ENCODE results near the gene SUSD2. TPM values are rescaled to one million over a fixed set of nuclear protein-coding genes. Genes with fewer than 3 reads are reported as not detected.

SUSD2 gene
- total RNA-seq, 1 experiment from 2014 or later, result 2.5 TPM

DNA sequence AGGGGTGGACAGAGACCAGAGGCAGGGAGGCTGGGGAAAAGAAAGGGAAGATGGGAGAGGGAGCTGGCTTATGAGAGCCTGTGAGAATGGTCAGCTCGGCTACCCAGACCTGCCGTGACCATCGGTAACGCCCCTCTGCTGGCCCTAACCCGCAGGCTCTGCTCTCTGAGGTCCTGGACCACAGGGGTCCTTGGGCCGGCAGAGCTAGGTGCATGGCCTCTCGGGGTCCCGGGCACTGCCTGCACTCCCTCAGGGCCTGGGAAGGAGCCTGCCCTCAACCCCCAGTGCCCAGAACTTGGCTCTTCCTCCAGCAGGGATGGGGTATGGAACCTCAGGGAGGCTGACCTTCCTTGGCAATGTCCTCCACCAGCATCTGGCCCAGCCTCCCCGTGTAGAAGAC lies 50.4 kb downstream of the SUSD2 start:
- H3K9me3 Mint-ChIP-seq (ENCODE audit: low read depth, unreplicated experiment), result no peaks in the 10 kb centered on the region
- intact Hi-C loops (cut with micrococcal nuclease; ENCODE audit: unreplicated experiment), result no loop called here
- H3K27me3 Mint-ChIP-seq (ENCODE audit: unreplicated experiment), result no peaks in the 10 kb centered on the region
- CTCF ChIA-PET, result interaction anchor here (1.6 to 2.1 kb wide), 2 partner anchors 16 to 42 kb away, joined by 5 to 21 read pairs; no protein-coding TSS in a partner anchor
- no peaks in the 10 kb centered on the region for H3K4me1 Mint-ChIP-seq (ENCODE audit: low read depth, unreplicated experiment)
- no peaks in the 10 kb centered on the region for H3K36me3 Mint-ChIP-seq (ENCODE audit: insufficient read depth, unreplicated experiment)
- no peak overlapping the region for H3K4me3 Mint-ChIP-seq (ENCODE audit: low read depth, unreplicated experiment)
- DNase-seq, result no peak
- BruUV-seq (replicated peaks), result no TSS peak
- TF ChIP-seq, protein P1, sequence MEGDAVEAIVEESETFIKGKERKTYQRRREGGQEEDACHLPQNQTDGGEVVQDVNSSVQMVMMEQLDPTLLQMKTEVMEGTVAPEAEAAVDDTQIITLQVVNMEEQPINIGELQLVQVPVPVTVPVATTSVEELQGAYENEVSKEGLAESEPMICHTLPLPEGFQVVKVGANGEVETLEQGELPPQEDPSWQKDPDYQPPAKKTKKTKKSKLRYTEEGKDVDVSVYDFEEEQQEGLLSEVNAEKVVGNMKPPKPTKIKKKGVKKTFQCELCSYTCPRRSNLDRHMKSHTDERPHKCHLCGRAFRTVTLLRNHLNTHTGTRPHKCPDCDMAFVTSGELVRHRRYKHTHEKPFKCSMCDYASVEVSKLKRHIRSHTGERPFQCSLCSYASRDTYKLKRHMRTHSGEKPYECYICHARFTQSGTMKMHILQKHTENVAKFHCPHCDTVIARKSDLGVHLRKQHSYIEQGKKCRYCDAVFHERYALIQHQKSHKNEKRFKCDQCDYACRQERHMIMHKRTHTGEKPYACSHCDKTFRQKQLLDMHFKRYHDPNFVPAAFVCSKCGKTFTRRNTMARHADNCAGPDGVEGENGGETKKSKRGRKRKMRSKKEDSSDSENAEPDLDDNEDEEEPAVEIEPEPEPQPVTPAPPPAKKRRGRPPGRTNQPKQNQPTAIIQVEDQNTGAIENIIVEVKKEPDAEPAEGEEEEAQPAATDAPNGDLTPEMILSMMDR (IDR thresholded peaks at IDR 0.05; ENCODE audit: unreplicated experiment), result no peak
- H3K27ac Mint-ChIP-seq (ENCODE audit: unreplicated experiment), result no peak overlapping the region

DNA sequence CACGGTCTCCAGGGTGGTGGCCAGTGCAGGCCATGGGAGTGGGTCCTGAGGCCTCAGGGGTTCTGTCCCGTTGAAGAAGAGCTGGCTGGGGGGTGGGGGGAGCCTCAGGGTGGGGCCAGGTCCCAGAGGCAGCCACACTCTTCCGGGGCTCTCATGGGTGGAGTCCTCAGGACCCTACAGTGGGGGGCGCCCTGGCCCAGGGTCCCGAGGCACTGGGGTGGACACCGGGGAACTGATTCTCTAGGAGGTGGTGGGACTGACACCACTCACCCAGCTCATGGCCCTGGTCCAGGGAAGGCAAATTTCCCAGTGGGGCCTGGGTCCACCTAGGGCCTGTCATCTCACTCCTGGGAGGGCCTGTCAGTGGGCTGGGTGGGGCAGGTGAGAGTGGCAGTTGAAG lies 50.8 kb downstream of the SUSD2 start:
- CTCF ChIA-PET, result interaction anchor here (1.6 kb wide), 1 partner anchor 15 kb away, joined by 5 read pairs; no protein-coding TSS in a partner anchor
- H3K36me3 Mint-ChIP-seq (ENCODE audit: insufficient read depth, unreplicated experiment), result no peaks in the 10 kb centered on the region
- no peak overlapping the region for H3K4me3 Mint-ChIP-seq (ENCODE audit: low read depth, unreplicated experiment)
- no peaks in the 10 kb centered on the region for H3K27me3 Mint-ChIP-seq (ENCODE audit: unreplicated experiment)
- no TSS peak for BruUV-seq (replicated peaks)
- no peaks in the 10 kb centered on the region for H3K4me1 Mint-ChIP-seq (ENCODE audit: low read depth, unreplicated experiment)
- DNase-seq, result no peak
- no peak overlapping the region for H3K27ac Mint-ChIP-seq (ENCODE audit: unreplicated experiment)
- intact Hi-C loops (cut with micrococcal nuclease; ENCODE audit: unreplicated experiment), result no loop called here
- TF ChIP-seq, protein P1 (IDR thresholded peaks at IDR 0.05; ENCODE audit: unreplicated experiment), result no peak
- no peaks in the 10 kb centered on the region for H3K9me3 Mint-ChIP-seq (ENCODE audit: low read depth, unreplicated experiment)

DNA sequence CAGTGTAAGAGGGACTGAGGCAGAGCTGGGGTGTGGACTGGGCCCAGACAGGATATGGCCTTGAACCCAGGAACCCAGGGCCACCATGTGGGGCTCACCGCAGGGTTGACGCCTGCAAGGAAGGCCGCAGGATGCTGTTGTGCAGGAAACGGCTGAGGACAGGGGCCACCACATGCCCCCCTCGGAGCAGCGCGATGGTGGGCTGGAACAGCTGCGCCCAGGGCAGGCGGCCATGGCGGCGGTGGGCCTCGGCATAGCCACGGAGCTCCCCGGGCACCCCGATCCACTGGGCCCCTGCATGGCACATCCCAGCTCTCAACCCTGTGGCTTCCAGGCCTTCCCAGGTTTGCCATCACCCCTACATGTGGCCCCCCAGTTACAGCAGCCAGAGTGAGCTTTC lies 51.4 kb downstream of the SUSD2 start:
- Mint-ChIP-seq H3K4me1 (ENCODE audit: low read depth, unreplicated experiment) (no peaks in the 10 kb centered on the region), H3K36me3 (ENCODE audit: insufficient read depth, unreplicated experiment) (no peaks in the 10 kb centered on the region), H3K27me3 (ENCODE audit: unreplicated experiment) (no peaks in the 10 kb centered on the region), H3K9me3 (ENCODE audit: low read depth, unreplicated experiment) (no peaks in the 10 kb centered on the region), H3K4me3 (ENCODE audit: low read depth, unreplicated experiment) (no peak overlapping the region), H3K27ac (ENCODE audit: unreplicated experiment) (no peak overlapping the region)
- CTCF ChIA-PET, result no interaction called here
- DNase-seq, result no peak
- TF ChIP-seq, protein P1 (IDR thresholded peaks at IDR 0.05; ENCODE audit: unreplicated experiment), result no peak
- intact Hi-C loops (cut with micrococcal nuclease; ENCODE audit: unreplicated experiment), result no loop called here
- BruUV-seq (replicated peaks), result no TSS peak

DNA sequence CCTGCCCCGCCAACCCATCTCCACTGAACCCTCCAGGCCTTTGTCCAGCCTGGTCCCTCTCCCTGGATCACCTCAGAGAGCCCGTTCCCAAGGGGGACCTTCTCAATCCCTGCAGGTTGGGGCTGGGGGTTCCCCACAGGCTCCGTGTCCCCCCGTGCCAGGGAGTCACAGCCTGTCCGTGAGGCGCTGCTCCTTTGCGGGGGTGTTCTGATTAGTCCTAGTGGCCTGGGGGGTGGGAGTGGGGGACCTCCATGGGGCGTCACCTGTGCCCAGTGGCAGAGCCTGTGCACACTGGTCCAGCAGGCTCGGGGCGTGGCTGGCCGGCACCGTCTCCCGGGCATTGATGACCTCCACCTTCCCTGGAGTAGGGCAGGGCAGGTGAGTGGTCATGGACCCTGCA lies 51.9 kb downstream of the SUSD2 start:
- Mint-ChIP-seq H3K4me1 (ENCODE audit: low read depth, unreplicated experiment) (no peaks in the 10 kb centered on the region), H3K9me3 (ENCODE audit: low read depth, unreplicated experiment) (no peaks in the 10 kb centered on the region), H3K27me3 (ENCODE audit: unreplicated experiment) (no peaks in the 10 kb centered on the region), H3K36me3 (ENCODE audit: insufficient read depth, unreplicated experiment) (no peaks in the 10 kb centered on the region), H3K4me3 (ENCODE audit: low read depth, unreplicated experiment) (no peak overlapping the region), H3K27ac (ENCODE audit: unreplicated experiment) (no peak overlapping the region)
- BruUV-seq (replicated peaks), result no TSS peak
- DNase-seq, result no peak
- TF ChIP-seq, protein P1 (IDR thresholded peaks at IDR 0.05; ENCODE audit: unreplicated experiment), result no peak
- intact Hi-C loops (cut with micrococcal nuclease; ENCODE audit: unreplicated experiment), result no loop called here
- CTCF ChIA-PET, result no interaction called here

All from Calu3 (cell line).